Measurements from ENCODE around the gene IL1RAPL2. TPM values are rescaled to one million over a fixed set of nuclear protein-coding genes. Genes with fewer than 3 reads are reported as not detected.

IL1RAPL2 gene
- total and polyA plus RNA-seq, 7 donors: not detected

DNA sequence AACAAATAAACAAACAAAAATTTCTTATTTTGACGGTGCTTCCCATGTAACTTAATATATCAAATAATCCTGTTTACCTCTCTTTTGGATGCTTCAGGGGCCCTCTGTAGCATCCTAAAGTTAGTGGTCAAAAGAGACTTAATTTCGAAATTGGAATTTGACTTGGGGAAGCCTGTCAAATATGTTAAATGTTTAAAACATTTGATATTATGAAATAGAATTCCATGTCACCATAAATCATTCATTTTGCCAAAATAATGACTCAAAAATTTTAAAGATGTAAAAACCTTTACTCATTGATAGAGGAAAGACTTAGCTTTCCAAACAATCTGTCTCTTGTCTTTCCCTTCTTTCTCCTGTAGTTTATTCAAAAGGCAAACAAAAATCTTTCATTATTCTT, 675.1 kb downstream of the IL1RAPL2 start:
- DNase-seq (no peak), ATAC-seq (no peak)
- TF ChIP-seq, protein P1, sequence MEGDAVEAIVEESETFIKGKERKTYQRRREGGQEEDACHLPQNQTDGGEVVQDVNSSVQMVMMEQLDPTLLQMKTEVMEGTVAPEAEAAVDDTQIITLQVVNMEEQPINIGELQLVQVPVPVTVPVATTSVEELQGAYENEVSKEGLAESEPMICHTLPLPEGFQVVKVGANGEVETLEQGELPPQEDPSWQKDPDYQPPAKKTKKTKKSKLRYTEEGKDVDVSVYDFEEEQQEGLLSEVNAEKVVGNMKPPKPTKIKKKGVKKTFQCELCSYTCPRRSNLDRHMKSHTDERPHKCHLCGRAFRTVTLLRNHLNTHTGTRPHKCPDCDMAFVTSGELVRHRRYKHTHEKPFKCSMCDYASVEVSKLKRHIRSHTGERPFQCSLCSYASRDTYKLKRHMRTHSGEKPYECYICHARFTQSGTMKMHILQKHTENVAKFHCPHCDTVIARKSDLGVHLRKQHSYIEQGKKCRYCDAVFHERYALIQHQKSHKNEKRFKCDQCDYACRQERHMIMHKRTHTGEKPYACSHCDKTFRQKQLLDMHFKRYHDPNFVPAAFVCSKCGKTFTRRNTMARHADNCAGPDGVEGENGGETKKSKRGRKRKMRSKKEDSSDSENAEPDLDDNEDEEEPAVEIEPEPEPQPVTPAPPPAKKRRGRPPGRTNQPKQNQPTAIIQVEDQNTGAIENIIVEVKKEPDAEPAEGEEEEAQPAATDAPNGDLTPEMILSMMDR (IDR thresholded peaks at IDR 0.05): no peak
- H3K36me3 ChIP-seq (ENCODE audit: insufficient read depth in 1 of 2, low read depth in 1 of 2): no peaks in the 10 kb centered on the region
- no peak overlapping the region for H3K4me3 ChIP-seq
- H3K27me3 ChIP-seq (ENCODE audit: insufficient read depth in 3 of 3, low read length in 2 of 3): peaks cover 0 to 5% (median 0%) of the 10 kb centered on the region in 3 donors
- 56 to 69% (median 57%) methylated on average over 2 of the region's 2 CpGs for WGBS, 3 donors
- H3K9me3 ChIP-seq: no peaks in the 10 kb centered on the region
- intact Hi-C loops (cut with DNase I): no loop called here
- no peak overlapping the region for H3K27ac ChIP-seq
- H3K4me1 ChIP-seq: no peaks in the 10 kb centered on the region

DNA sequence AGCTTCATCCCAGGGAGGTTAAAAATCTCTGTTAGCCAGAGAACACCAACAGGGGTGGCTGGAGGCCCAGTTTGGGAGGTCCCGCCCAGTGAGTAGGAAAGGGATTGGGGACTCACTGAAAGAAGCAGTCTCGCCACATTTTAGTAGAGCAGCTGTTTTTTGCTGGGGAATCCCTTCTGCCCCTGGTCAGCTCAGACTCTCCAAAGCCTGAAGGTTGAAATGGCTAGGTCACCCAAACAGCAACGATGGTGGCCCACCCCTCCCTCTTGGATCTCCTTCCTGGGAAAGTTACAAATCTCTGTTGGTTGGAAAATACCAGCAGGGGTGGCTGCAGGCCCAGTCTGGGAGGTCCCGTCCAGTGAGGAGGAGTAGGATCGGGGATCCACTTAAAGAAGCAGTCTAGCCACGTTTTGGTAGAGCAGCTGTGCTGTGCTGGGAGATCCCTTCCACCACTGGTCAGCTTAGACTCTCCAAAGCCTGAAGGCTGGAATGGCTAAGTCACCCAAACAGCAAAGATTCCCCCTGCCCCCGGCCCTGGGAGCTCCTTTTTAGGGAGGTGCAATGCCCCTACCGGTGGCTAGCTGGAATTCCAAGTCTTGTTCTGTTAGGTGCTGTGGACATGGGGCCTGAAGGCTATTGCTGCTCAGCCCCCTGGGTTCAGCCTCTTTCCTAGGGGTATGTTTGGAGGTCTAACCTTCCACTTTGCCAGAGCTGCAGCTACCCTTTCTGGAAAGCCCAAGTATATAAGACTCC, 694.5 kb downstream of the IL1RAPL2 start:
- no peak overlapping the region for H3K27ac ChIP-seq
- no peaks in the 10 kb centered on the region for H3K4me1 ChIP-seq
- DNase-seq (no peak), ATAC-seq (no peak)
- TF ChIP-seq, protein P1 (IDR thresholded peaks at IDR 0.05): no peak
- WGBS, 3 donors: 29 to 49% (median 30%) methylated on average over 8 of the region's 8 CpGs
- H3K4me3 ChIP-seq: no peak overlapping the region
- H3K36me3 ChIP-seq (ENCODE audit: insufficient read depth in 1 of 2, low read depth in 1 of 2): no peaks in the 10 kb centered on the region
- no peaks in the 10 kb centered on the region for H3K9me3 ChIP-seq
- peaks cover 0 to 33% (median 0%) of the 10 kb centered on the region in 3 donors for H3K27me3 ChIP-seq (ENCODE audit: insufficient read depth in 3 of 3, low read length in 2 of 3)
- intact Hi-C loops (cut with DNase I): no loop called here

DNA sequence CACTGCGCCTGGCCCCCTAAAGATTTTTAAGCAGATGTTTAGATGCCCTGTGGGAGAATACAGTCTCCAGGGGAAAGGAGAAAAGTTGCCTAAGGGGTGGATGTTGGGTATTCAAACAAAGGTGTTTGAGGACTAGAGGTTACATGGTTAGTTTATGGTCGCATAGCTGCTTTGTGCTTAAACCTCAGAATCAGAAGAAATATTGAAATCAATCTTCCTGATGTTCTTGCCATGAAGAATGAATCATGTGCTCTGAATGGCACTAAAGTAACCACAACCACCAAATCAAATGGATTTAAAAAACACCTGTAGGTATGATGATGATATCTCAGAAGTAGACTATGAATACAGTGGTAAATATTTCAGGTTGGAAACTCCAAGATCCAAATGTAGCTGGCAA, 697.2 kb downstream of the IL1RAPL2 start:
- whole genome bisulfite sequencing, 3 donors: 88 to 100% (median 98%) methylated on average over 2 of the region's 2 CpGs
- H3K4me3 ChIP-seq: no peak overlapping the region
- intact Hi-C loops (cut with DNase I): no loop called here
- no peak overlapping the region for H3K27ac ChIP-seq
- peaks cover 0 to 36% (median 0%) of the 10 kb centered on the region in 3 donors for H3K27me3 ChIP-seq (ENCODE audit: insufficient read depth in 3 of 3, low read length in 2 of 3)
- TF ChIP-seq, protein P1 (IDR thresholded peaks at IDR 0.05): no peak
- no peak for ATAC-seq
- H3K9me3 ChIP-seq: no peaks in the 10 kb centered on the region
- H3K36me3 ChIP-seq (ENCODE audit: insufficient read depth in 1 of 2, low read depth in 1 of 2): no peaks in the 10 kb centered on the region
- DNase-seq: no peak
- no peaks in the 10 kb centered on the region for H3K4me1 ChIP-seq

DNA sequence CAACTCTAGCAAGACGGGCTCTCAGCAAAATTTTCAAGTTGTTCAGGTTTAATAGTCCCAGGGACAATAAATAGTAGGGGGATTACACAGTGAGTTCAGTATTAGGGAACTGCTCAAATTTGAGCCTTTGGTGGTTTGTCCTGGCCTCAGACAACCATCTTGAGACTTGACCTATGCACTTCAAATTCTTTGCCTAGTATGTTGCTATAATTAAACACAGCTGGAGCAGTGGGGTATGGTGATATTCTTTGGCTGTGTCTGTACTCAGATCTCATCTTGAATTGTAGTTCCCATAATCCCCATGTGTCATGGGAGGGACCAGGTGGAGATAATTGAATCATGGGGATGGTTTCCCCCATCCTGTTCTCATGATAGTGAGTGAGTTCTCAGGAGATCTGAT, 697.8 kb downstream of the IL1RAPL2 start:
- intact Hi-C loops (cut with DNase I): no loop called here

More for the DNA sequence above, 697.8 kb downstream of the IL1RAPL2 start:
- peaks cover 0 to 42% (median 0%) of the 10 kb centered on the region in 3 donors for H3K27me3 ChIP-seq (ENCODE audit: insufficient read depth in 3 of 3, low read length in 2 of 3)
- no peak overlapping the region for H3K27ac ChIP-seq
- DNase-seq (no peak), ATAC-seq (no peak)
- H3K4me1 ChIP-seq: no peaks in the 10 kb centered on the region
- no peaks in the 10 kb centered on the region for H3K9me3 ChIP-seq
- TF ChIP-seq, protein P1 (IDR thresholded peaks at IDR 0.05): no peak
- WGBS, 3 donors: 70 to 91% (median 75%) methylated on average over 1 of the region's 1 CpG
- H3K36me3 ChIP-seq (ENCODE audit: insufficient read depth in 1 of 2, low read depth in 1 of 2): no peaks in the 10 kb centered on the region
- H3K4me3 ChIP-seq: no peak overlapping the region

Data from psoas muscle (tissue), 8 donors.